GM12891 (cell line): ENCODE measurements around the gene ZNF618.

Experiments used
- DNase-seq: peaks from one replicate; pipeline ENCODE4 v3.0.0; 2011; ENCODE audit warnings: low spot score; ENCODE audit not compliant: insufficient read length
- FAIRE-seq: peaks from 2 replicates; lab custom pipeline; 2011; peaks lifted over from hg19 to GRCh38; lab: Jason Lieb, UNC
- PAX5 ChIP-seq: IDR thresholded peaks from 2 replicates; pipeline ENCODE4 v1.6.1; 2011; ENCODE audit warnings: low read length, moderate library complexity, mild to moderate bottlenecking; ENCODE audit not compliant: insufficient read depth, severe bottlenecking
- POLR2A ChIP-seq: IDR thresholded peaks from 2 replicates; pipeline ENCODE4 v1.6.1; 2011; ENCODE audit warnings: low read depth, low read length, control low read depth
- POLR2AphosphoS5 ChIP-seq: IDR thresholded peaks from 2 replicates; pipeline ENCODE4 v1.6.1; 2011; ENCODE audit warnings: low read depth, low read length, control low read depth
- POU2F2 ChIP-seq: IDR thresholded peaks from 2 replicates; pipeline ENCODE4 v1.6.1; 2011; ENCODE audit warnings: low read depth, mild to moderate bottlenecking, control low read depth, low read length, moderate library complexity
- SPI1 ChIP-seq: IDR thresholded peaks from 2 replicates; pipeline ENCODE4 v1.6.1; 2011; ENCODE audit warnings: low read depth, low read length, control low read depth
- TAF1 ChIP-seq: IDR thresholded peaks from 2 replicates; pipeline ENCODE4 v1.6.1; 2011; ENCODE audit warnings: low read depth, low read length, control low read depth

Gene ZNF618

DNA sequence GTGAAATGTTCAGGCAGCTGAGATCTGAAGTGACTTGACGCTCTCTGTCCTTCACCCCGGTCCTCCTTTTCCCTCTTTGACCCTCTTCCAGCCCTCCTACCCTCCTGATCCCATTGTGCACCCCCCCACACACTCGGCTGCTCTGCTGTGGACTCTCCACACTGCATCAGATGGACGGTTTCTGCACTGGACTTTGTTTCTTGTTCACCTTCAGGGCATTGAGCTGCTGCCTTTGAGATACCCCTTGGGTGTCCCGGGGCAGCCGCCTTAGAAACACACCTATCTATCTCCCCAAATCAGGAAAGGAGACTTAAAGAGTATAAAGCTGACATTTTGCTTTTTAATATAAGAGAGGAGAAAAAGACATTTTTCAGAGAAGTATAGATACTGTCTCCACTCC, 174.5 kb downstream of the ZNF618 start:
- TF ChIP-seq POLR2AphosphoS5 (no peak), TAF1 (no peak), POLR2A (no peak), SPI1 (no peak), PAX5 (no peak), POU2F2 (no peak)
- DNase-seq (no peak), FAIRE-seq (no peak)

DNA sequence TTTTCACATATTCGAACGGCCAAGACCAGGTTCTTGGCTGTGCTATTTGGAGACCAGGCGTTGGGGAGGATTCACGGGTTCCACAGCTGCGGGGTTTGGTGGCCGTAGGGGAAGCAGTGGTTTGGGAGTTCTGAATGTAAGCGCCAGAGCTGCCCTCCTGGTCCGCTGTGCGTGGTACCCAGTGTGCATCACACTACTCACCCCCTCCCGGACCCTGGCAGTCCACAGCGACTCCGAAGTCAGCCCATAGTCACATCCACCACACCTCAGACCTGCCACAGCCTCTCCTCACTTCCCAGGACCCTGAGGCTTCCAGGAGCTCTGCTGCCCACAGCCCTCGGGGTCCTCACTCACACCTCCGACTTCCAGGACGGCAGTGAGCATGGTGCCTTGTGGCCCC, 175.2 kb downstream of the ZNF618 start:
- no peak for FAIRE-seq
- TF ChIP-seq PAX5 (no peak), POU2F2 (no peak), SPI1 (no peak), POLR2AphosphoS5 (no peak), POLR2A (no peak), TAF1 (no peak)
- no peak for DNase-seq

DNA sequence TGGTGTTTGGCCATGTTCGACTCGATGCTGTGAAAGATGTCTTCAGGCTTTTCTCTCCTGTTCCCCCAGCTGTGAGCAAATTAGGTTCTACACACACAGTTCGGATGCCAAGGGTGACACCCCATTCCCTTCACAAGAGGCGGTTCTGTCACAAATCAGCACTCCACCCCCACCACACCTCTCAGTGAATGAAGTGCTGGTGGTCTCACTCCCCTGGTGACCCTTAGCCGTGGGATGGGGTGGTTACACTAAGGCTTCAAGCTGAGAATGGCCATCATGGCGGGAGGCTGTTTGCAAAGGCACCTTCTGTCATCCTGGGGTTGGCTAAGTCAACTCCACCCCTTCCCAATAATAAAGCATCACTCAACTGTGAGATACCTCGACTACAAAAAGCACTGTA, 175.6 kb downstream of the ZNF618 start:
- TF ChIP-seq POU2F2, result no peak
- no peak for TF ChIP-seq TAF1
- no peak for DNase-seq

DNA sequence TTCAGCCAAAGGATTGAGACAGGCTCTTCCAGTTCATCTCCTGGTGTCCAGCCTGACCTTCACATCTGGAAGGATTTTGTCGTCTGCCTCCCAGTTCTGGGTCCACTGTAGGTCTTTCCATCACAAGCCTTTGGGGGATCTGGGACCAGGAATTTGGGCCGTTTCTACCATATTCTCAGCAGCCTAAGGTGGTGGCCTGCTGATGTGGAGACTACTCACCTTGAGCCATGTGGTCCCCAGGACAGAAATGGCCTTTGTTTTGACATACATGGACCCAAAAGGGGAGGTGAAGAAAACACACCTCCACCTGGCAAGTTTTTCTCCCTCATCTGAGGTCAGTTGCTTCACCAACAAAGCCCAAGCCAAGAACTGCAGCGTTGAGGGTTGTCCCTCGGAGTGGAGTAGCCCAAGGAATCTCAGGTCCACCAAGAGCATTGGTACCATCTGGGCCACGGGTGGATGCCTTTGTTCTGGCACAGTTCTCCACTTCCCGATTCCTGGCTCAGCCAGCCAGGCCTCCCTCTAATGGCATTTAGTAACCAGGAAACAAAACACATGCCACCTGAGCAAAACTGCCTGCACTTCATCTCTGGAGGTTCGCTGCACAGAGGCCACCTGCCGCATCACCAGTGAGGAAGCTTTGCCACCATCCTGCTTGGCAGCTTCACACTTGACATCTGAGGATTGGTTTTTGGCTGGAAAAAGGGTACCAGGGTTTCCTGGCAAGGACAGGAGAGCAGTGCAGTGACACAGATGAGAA, 177.3 kb downstream of the ZNF618 start:
- FAIRE-seq, result no peak
- TF ChIP-seq POU2F2, result no peak
- TF ChIP-seq TAF1, result no peak

More for the DNA sequence above, 175.6 kb downstream of the ZNF618 start:
- FAIRE-seq, result no peak

DNA sequence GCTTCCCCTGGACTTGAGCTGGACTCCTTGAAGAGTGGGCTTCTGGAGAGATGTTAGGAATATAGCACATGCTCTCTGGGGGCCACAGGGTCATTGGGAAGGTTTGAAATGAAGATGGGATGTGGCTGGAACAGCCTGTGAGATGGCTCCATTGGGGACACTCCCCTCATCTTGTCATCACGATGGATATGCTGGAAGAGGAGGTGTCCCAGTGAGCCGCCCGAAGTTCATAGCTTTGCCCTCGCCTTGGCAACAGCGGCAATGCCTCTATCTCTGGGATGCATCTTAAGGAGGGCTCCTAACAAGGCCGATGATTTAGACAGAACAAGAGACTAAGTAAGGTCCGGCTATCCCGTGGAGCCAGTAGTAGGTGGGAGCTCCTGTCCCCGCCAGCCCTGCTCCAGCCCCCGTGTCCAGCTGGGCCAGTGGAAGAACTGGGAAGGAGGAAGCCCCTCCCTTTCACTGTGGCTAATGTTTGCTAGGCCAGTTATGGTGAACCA, 178.1 kb downstream of the ZNF618 start:
- TF ChIP-seq POU2F2 (no peak), SPI1 (no peak), POLR2AphosphoS5 (no peak), POLR2A (no peak), TAF1 (no peak), PAX5 (no peak)
- DNase-seq (no peak), FAIRE-seq (no peak)

More for the DNA sequence above, 177.3 kb downstream of the ZNF618 start:
- DNase-seq, result no peak

DNA sequence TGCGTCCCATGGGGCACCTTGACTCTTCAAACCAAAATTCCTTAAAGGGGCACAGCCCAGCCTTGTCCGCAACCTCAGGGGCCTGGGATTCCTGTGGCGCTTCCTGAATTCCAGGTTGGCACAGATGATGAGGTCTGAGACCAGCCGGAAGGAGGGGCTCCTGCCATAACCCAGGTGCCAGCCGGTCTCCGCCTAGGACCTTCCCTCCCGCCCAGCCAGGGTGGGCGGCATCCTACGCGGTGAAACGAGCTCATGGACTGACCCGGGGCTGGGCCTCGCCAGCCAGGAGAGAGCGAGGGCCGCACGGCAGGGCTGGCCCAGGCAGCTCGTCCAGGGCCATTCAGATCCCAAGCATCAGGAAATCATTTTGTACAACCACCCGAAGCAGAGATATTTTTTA, 179.0 kb downstream of the ZNF618 start:
- no peak for DNase-seq
- TF ChIP-seq SPI1 (no peak), POU2F2 (no peak), POLR2AphosphoS5 (no peak), TAF1 (no peak), PAX5 (no peak), POLR2A (no peak)
- no peak for FAIRE-seq

GRCh38 chr9:114055894-114056293, 179.8 kb downstream of the ZNF618 start:
- TF ChIP-seq TAF1, result no peak
- no peak for TF ChIP-seq SPI1
- no peak for TF ChIP-seq PAX5
- no peak for TF ChIP-seq POLR2AphosphoS5
- no peak for TF ChIP-seq POLR2A
- TF ChIP-seq POU2F2, result no peak
- no peak for DNase-seq
- no peak for FAIRE-seq

GRCh38 chr9:114056527-114056926, 180.4 kb downstream of the ZNF618 start:
- TF ChIP-seq SPI1 (no peak), PAX5 (no peak), TAF1 (no peak), POLR2A (no peak), POU2F2 (no peak)
- no peak for FAIRE-seq

GRCh38 chr9:114057161-114057885, 181.2 kb downstream of the ZNF618 start:
- no peak for FAIRE-seq
- no peak for DNase-seq
- TF ChIP-seq POU2F2 (no peak), POLR2A (no peak), SPI1 (no peak), POLR2AphosphoS5 (no peak), PAX5 (no peak)

More at GRCh38 chr9:114056527-114056926, 180.4 kb downstream of the ZNF618 start:
- no peak for DNase-seq

GRCh38 chr9:114058688-114059046, 182.6 kb downstream of the ZNF618 start:
- TF ChIP-seq TAF1, result no peak
- no peak for TF ChIP-seq SPI1
- DNase-seq (no peak), FAIRE-seq (no peak)
